Right ventricle myocardium superior (tissue), 1 donor: Measurements from ENCODE around the gene CDO1. TPM values are rescaled to one million over a fixed set of nuclear protein-coding genes. Genes with fewer than 3 reads are reported as not detected.
"Not testable (repeated sequence)": the region's sequence is repeated elsewhere in the genome, so short reads cannot be mapped to it uniquely, and the experiment has no call there.

ENCODE experiments used
- ATAC-seq: fragments of 200-7000 bp; cut with Tn5 transposase; one replicate; pipeline ENCODE4 v1.9.1; 2020; ENCODE audit warnings: mild to moderate bottlenecking; ENCODE audit not compliant: poor library complexity
- DNase-seq: peaks from one replicate; pipeline ENCODE4 v3.0.0-alpha.2; 2020
- intact Hi-C: fragments of 100-400 bp; cut with DNase I; formaldehyde crosslinking; loops from one replicate; pipeline ENCODE4 v1.11.2; 2022
- total RNA-seq: library from RNA; stranded (reverse); fragmentation: NEBNext Ultra II Directional; extraction: Animal tissue kit (Norgen Biotek cat#: 25700); gene quantifications from one replicate; pipeline ENCODE4 v1.2.1, GENCODE V29; 2021
- donor health status: DM: no; HTN: yes; CAD: no; lungs with severe emphysema.

The CDO1 gene
- total RNA-seq, 1 donor from 2014 or later: 9.2 TPM

- intact Hi-C loops: loop anchor here (2.0 to 10.0 kb wide), 2 partner anchors 204 to 544 kb away; partner anchors contain the start of gene CCDC112
- DNase-seq: no peak
- ATAC-seq: no peak
These were observed 22.5 kb upstream of the CDO1 start for GRCh38 chr5:115838885-115839518.

GRCh38 chr5:115835481-115835880 lies 19.0 kb upstream of the CDO1 start:
- DNase-seq (no peak), ATAC-seq (no peak)
- intact Hi-C loops: loop anchor here (10.0 kb wide), 1 partner anchor 541 kb away; the partner anchor contains the start of gene CCDC112

- intact Hi-C loops: loop anchor here (10.0 kb wide), 1 partner anchor 536 kb away; the partner anchor contains the start of gene CCDC112
- DNase-seq (no peak), ATAC-seq (peak; percentile 53)
These were observed 14.8 kb upstream of the CDO1 start for GRCh38 chr5:115831163-115831768.

GRCh38 chr5:115829913-115830312 lies 13.5 kb upstream of the CDO1 start:
- ATAC-seq: no peak
- no peak for DNase-seq
- intact Hi-C loops: loop anchor here (10.0 kb wide), 1 partner anchor 535 kb away; the partner anchor contains the start of gene CCDC112

- ATAC-seq (no peak), DNase-seq (no peak)
- intact Hi-C loops: no loop called here
These were observed 9.5 kb upstream of the CDO1 start for GRCh38 chr5:115825948-115826347.

- DNase-seq, ATAC-seq, intact Hi-C loops: not testable (repeated sequence)
These were observed 8.5 kb upstream of the CDO1 start for GRCh38 chr5:115824983-115825382.

- ATAC-seq: no peak
- intact Hi-C loops: no loop called here
- DNase-seq: no peak
These were observed 4.4 kb upstream of the CDO1 start for GRCh38 chr5:115820846-115821245.

- no peak for ATAC-seq
- intact Hi-C loops: no loop called here
- no peak for DNase-seq
These were observed 2.4 kb upstream of the CDO1 start for GRCh38 chr5:115818821-115819220.

GRCh38 chr5:115817386-115817785 lies 927 bp upstream of the CDO1 start:
- ATAC-seq (no peak), DNase-seq (no peak)
- intact Hi-C loops: no loop called here

- intact Hi-C loops: no loop called here
- ATAC-seq: peak; percentile 57
- peak; percentile 40 for DNase-seq
These were observed 700 bp downstream of the CDO1 start for GRCh38 chr5:115815693-115816225.

GRCh38 chr5:115815006-115815692 lies 1.3 kb downstream of the CDO1 start:
- intact Hi-C loops: no loop called here
- DNase-seq (no peak), ATAC-seq (no peak)

- intact Hi-C loops: no loop called here
- DNase-seq (no peak), ATAC-seq (no peak)
These were observed 2.7 kb downstream of the CDO1 start for GRCh38 chr5:115813719-115814118.

- ATAC-seq (no peak), DNase-seq (no peak)
- intact Hi-C loops: no loop called here
These were observed 4.1 kb downstream of the CDO1 start for GRCh38 chr5:115812372-115812771.

GRCh38 chr5:115811406-115811805 lies 5.1 kb downstream of the CDO1 start:
- ATAC-seq (no peak), DNase-seq (no peak)
- intact Hi-C loops: no loop called here

- DNase-seq (no peak), ATAC-seq (no peak)
- intact Hi-C loops: no loop called here
These were observed 5.7 kb downstream of the CDO1 start for GRCh38 chr5:115810761-115811160.

- no peak for ATAC-seq
These were observed 6.5 kb downstream of the CDO1 start for GRCh38 chr5:115809946-115810345.

GRCh38 chr5:115808066-115808465 lies 8.4 kb downstream of the CDO1 start:
- DNase-seq, intact Hi-C loops, ATAC-seq: not testable (repeated sequence)

More at GRCh38 chr5:115809946-115810345, 6.5 kb downstream of the CDO1 start:
- intact Hi-C loops: no loop called here
- no peak for DNase-seq

GRCh38 chr5:115807654-115808052 lies 8.8 kb downstream of the CDO1 start:
- ATAC-seq (no peak), DNase-seq (no peak)
- intact Hi-C loops: no loop called here

GRCh38 chr5:115806986-115807653 lies 9.3 kb downstream of the CDO1 start:
- ATAC-seq: no peak

More at GRCh38 chr5:115806986-115807653, 9.3 kb downstream of the CDO1 start:
- intact Hi-C loops: no loop called here
- DNase-seq: no peak
